C4-2B (cell line): Measurements from ENCODE around the gene PIK3R3.

Experiments
- H3K27ac ChIP-seq: fragments of 450-650 bp; 2 replicates; pipeline ENCODE4 v1.5.1; 2017
- ZFX ChIP-seq: fragments of 450-650 bp; IDR thresholded peaks from 2 replicates; pipeline ENCODE4 v1.6.1; 2017
- TF ChIP-seq, protein P1 (sequence below): fragments of 450-650 bp; conservative IDR thresholded peaks from 2 replicates; pipeline ENCODE4 v1.5.1; 2017; ENCODE audit warnings: mild to moderate bottlenecking

The PIK3R3 gene

DNA sequence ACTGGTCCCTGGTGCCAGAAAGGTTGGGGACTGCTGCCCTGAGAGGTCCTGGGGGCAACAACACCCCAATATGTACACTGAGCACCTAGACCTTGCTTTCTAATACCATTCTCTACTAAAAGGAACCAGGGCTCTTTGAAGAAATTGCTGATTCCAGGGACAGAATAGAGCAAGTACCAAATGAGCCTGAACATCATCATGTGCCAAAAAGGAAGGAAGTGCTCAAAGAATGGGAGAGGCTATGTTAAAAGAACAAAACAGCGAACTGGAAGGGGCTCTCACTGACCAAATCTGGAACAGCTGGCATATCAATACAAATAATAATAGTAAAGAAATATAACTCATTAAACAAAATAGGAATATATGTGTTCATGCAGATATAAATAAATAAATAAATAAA, 50.8 kb downstream of the PIK3R3 start:
- TF ChIP-seq, protein P1, sequence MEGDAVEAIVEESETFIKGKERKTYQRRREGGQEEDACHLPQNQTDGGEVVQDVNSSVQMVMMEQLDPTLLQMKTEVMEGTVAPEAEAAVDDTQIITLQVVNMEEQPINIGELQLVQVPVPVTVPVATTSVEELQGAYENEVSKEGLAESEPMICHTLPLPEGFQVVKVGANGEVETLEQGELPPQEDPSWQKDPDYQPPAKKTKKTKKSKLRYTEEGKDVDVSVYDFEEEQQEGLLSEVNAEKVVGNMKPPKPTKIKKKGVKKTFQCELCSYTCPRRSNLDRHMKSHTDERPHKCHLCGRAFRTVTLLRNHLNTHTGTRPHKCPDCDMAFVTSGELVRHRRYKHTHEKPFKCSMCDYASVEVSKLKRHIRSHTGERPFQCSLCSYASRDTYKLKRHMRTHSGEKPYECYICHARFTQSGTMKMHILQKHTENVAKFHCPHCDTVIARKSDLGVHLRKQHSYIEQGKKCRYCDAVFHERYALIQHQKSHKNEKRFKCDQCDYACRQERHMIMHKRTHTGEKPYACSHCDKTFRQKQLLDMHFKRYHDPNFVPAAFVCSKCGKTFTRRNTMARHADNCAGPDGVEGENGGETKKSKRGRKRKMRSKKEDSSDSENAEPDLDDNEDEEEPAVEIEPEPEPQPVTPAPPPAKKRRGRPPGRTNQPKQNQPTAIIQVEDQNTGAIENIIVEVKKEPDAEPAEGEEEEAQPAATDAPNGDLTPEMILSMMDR, result no peak
- no peak for TF ChIP-seq ZFX
- no peak overlapping the region for H3K27ac ChIP-seq

DNA sequence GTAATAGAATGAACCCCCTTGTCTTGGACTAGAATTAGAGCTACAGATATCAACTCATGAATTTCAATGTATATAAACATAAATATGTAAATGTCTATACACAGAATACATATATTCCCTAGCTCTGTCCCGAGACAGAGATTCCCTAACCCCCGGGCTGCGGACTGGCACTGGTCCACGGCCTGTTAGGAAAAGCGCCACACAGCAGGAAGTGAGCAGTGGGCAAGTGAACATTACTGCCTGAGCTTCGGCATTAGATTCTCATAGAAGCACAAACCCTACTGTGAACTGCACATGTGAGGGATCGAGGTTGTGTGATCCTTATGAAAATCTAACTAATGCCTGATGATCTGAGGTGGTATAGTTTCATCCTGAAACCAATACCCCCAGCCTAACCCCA, 51.2 kb downstream of the PIK3R3 start:
- no peak overlapping the region for H3K27ac ChIP-seq
- no peak for TF ChIP-seq ZFX
- TF ChIP-seq, protein P1, result no peak

DNA sequence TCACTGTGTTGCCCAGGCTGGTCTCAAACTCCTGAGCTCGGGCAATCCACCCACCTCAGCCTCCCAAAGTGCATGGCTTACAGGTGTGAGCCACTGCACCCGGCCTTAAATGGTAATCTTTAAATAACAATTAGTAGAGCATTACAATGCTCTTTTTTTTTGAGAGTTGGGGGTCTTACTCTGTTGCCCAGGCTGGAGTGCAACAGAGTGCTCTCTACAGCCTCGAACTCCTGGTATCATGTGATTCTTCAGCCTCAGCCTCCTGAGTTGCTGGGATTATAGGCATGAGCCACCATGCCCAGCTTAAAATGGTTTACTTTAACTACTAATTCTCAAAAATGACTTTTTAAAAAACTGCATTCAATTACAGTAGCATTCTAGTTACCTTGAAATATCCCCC, 52.2 kb downstream of the PIK3R3 start:
- H3K27ac ChIP-seq, result no peak overlapping the region
- TF ChIP-seq, protein P1, result no peak
- no peak for TF ChIP-seq ZFX

DNA sequence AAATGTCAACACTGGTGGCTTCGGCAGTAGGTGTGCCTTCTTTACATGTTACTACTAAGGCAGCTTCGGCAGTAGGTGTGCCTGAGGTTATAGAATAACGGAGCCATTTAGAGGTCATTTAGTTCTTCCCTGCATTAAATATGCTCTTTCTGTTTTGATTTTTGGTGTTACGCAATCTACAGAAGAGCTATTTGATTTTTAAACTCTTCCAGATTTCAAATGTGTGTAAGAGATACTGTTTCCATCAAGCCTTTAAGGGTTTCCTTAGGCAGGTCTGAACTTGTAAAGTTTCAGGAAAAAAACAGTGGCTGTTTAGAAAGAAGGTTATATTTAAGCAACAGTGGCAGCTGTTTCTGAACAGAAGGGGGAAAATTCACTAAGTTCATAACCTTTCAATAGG, 54.8 kb downstream of the PIK3R3 start:
- TF ChIP-seq, protein P1, result no peak
- TF ChIP-seq ZFX, result no peak
- H3K27ac ChIP-seq, result no peak overlapping the region

DNA sequence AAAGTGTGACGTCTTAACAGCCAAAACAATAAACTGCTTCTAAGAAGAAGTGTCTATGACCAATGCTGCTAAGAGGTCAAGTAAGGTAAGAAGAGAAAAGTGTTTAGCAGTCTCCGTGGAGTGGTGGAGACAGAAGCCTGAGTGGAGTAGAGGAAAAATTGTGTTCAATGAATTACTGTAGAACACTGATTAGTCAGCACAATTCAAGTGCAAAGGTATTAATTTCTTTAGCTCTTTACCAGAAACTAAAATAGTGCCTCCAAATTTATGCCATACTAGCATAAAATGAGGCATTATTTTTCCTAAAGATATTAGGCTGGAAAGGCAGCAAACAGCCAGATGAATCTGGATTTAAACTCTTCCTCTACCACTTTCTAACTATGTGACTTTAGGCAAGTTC, 56.1 kb downstream of the PIK3R3 start:
- no peak overlapping the region for H3K27ac ChIP-seq
- no peak for TF ChIP-seq ZFX
- TF ChIP-seq, protein P1, result no peak

DNA sequence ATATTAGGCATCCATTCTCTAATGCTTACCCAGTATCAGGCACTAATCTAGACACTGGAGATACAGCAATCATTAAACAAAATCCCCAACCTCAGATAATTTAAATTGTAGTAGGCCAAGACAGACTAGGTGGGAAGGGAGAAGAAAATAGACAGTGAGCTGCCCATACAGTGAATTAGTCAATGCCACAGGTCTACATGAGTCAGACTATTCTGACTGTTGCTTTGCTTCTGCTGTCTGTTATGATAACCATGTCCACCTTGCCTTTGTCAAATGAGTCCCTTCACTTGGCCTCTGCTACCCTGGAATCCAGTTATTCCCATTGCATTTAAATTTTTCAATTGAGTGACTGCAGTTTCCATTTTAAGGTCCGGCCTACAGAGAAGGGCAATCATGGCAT, 59.5 kb downstream of the PIK3R3 start:
- TF ChIP-seq, protein P1, result no peak
- TF ChIP-seq ZFX, result no peak
- H3K27ac ChIP-seq, result no peak overlapping the region

DNA sequence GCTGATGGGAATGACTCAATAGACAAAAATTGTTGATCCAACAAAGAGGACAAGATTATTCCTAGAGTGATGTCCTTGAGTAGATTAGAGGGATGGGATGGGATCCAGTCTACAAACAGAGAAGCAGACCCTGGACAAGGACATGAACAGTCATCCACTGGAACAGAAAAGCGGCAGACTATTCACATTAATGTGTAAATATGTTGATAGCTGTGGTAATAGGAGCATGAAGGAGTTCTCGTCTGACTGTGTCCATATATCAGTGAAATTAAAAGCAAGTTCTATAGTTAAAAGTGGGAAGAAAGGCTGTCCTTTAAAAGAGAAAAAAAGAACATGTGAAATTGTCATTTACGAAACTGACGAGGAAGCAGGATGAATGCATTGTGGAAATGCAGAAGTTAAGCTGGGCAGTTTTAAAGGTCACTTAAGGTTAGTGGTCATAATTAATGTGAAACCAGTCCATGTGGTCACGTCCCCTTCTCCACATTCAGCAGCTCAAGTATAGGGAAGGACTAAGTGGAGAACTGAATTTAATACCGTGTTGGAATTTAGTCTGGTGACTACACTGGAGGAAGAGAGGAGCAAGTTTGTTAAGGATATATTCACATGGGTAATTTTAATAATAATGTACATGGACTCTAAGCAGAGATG, 62.1 kb downstream of the PIK3R3 start:
- no peak overlapping the region for H3K27ac ChIP-seq
- TF ChIP-seq ZFX, result no peak
- TF ChIP-seq, protein P1, result no peak
